Sciatic nerve (tissue), 2 donors: ENCODE results near the gene ST6GALNAC4. TPM values are rescaled to one million over a fixed set of nuclear protein-coding genes. Genes with fewer than 3 reads are reported as not detected.
"Not testable (repeated sequence)": the region's sequence is repeated elsewhere in the genome, so short reads cannot be mapped to it uniquely, and the experiment has no call there.

Source experiments
- ATAC-seq: fragments of 200-7000 bp; cut with Tn5 transposase; one replicate; pipeline ENCODE4 v1.9.1; 2020; ENCODE audit warnings: mild to moderate bottlenecking, moderate library complexity
- DNase-seq: peaks from one replicate; pipeline ENCODE4 v3.0.0-alpha.2; 2020; ENCODE audit warnings: low spot score
- intact Hi-C: fragments of 100-400 bp; cut with DNase I; formaldehyde crosslinking; loops from one replicate; pipeline ENCODE4 v1.14.2; 2022
- total RNA-seq: library from RNA; stranded (reverse); fragmentation: NEBNext Ultra II Directional; extraction: Animal tissue kit (Norgen Biotek cat#: 25700); gene quantifications from one replicate; pipeline ENCODE4 v1.2.1, GENCODE V29; 2021
- donor health status: DM: no; HTN: no; CAD: no.
- donor health status: DM: no; HTN: no; CAD: no.

Gene ST6GALNAC4
- total RNA-seq, 1 donor from 2014 or later = 19.6 TPM

GRCh38 chr9:127903557-127904475 is 13.0 kb downstream of the ST6GALNAC4 start:
- intact Hi-C loops = no loop called here
- ATAC-seq (peak; percentile 46), DNase-seq (peak; percentile 89)

DNA sequence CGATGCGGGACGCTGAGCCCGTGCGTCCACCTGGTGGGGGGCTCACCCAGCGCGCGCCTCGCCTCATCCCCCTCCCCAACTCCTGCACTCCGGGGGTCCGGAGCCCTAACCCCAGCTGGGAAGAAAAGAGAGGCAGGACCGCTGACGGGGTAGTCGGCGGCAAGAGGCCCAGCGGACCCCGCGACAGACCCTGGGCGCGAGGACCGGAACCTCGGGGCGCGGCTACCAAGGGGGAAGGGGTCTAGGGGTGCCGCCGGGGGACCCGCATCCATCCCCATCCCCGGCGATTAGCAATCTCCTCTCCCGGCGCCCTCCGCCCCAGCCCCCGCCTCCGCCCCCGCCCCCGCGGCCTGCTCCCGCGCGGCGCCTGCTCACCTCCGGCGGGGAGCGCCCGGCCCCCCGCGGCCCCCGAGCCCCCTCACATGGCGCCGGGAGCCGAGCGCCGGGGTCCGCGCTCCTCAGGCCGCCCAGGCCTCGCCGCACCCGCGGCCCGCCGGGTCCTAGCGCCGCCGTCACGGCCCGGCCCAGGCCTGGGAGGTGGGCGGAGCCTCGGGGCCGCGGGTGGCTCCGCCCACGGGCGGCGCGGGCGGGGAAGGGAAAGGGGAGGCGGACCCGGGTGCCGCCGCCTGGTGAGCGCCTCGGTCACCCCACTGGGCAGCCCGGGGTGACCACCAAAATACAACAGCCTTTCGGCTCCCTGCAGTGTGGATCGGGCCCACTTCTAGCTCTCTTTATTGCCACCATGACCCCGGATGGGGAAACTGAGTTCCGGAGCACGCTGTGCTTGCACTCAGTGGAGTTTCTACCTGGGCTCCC is 17.5 kb downstream of the ST6GALNAC4 start, which contains the start of gene ST6GALNAC6:
ST6GALNAC6 (minus strand) TSS at position 476 of the 816 bp plus-strand sequence. CDS start 1,622 bp downstream, outside the sequence.
- ATAC-seq (peak; percentile 60), DNase-seq (peak; percentile 87)
- intact Hi-C loops = no loop called here

- DNase-seq (no peak), ATAC-seq (peak; percentile 69)
- intact Hi-C loops = no loop called here
These were observed 18.3 kb downstream of the ST6GALNAC4 start for GRCh38 chr9:127898433-127899127.

- intact Hi-C loops = no loop called here
These were observed 19.6 kb downstream of the ST6GALNAC4 start for GRCh38 chr9:127897193-127897692.

GRCh38 chr9:127896395-127897192 is 20.2 kb downstream of the ST6GALNAC4 start:
- DNase-seq (no peak), ATAC-seq (peak; percentile 13)
- intact Hi-C loops = no loop called here

More at GRCh38 chr9:127897193-127897692, 19.6 kb downstream of the ST6GALNAC4 start:
- peak; percentile 91 for DNase-seq
- peak; percentile 91 for ATAC-seq

DNA sequence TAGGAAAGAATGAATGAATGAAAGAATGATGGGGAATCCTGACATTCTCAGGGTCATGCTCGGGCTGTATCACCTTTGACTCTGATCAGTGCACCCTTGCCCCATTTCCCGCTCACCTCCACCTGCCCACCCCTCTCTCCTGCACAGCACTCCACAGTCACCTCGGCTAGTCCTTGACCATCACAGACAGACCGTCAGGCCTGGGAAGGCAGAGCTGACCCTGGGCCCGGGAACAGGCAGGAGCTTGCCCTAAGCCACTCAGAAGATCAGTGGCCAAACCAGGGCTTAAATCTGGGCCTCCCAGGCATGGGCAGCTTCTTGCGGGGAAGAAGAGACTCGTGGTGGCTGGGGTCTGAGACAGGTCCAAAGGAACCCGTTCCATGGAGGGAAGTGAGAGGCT is 21.0 kb downstream of the ST6GALNAC4 start:
- intact Hi-C loops = no loop called here
- DNase-seq (no peak), ATAC-seq (no peak)

- intact Hi-C loops = no loop called here
- ATAC-seq (no peak), DNase-seq (no peak)
These were observed 23.4 kb downstream of the ST6GALNAC4 start for GRCh38 chr9:127893392-127893791.

DNA sequence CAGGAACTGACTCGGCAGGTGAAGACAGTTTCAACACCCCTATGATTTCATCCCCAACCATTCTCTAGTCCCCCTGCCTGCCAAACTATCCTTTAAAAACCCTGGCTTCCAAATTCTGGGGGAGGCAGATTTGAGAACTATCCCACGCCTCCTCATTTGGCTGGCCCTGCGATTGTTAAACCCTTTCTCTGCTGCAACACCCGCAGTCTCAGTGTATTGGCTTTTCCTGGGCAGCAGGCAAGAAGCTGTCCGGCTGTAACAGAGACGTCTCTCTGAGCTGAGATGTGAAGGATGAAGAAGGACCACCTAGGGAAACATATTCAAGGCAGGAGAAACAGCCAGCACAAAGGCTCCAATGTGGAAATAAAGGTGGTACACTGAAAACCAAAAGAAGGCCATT is 24.0 kb downstream of the ST6GALNAC4 start:
- ATAC-seq (no peak), DNase-seq (no peak)
- intact Hi-C loops = no loop called here

- no peak for ATAC-seq
- DNase-seq = no peak
- intact Hi-C loops = no loop called here
These were observed 26.8 kb downstream of the ST6GALNAC4 start for GRCh38 chr9:127890053-127890452.

GRCh38 chr9:127887792-127888191 is 29.0 kb downstream of the ST6GALNAC4 start:
- intact Hi-C loops = no loop called here
- no peak for DNase-seq
- no peak for ATAC-seq

GRCh38 chr9:127886401-127886972 is 30.4 kb downstream of the ST6GALNAC4 start:
- DNase-seq (no peak), ATAC-seq (peak; percentile 8)
- intact Hi-C loops = no loop called here

GRCh38 chr9:127885508-127886281 is 31.1 kb downstream of the ST6GALNAC4 start:
- intact Hi-C loops = no loop called here
- ATAC-seq (no peak), DNase-seq (no peak)

GRCh38 chr9:127884976-127885490 is 31.8 kb downstream of the ST6GALNAC4 start:
- DNase-seq = no peak

DNA sequence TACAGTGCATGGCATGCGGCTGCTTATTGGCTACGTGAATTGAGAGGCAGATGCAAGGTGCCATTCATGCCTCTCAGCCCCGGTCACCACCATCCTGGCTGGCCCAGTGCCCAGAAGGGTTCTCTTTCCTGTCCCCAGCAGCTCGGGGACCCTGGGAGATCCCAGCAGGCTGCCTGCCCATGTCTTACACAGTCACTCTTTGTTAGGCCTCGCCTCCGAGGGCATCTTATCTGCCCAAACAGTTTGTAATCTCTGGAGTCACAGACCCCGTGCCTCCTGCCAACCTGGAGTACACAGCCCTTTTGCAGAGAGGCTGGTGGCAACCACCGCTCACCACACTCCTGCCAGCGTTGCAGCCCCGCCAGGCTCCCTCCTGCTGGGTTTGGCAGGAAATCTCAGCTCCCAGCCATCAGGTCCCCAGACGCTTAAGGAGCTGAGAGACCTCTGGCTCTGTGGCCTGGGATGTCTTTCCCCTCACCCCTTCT is 32.4 kb downstream of the ST6GALNAC4 start:
- no peak for DNase-seq

More at GRCh38 chr9:127884976-127885490, 31.8 kb downstream of the ST6GALNAC4 start:
- intact Hi-C loops = no loop called here
- no peak for ATAC-seq

DNA sequence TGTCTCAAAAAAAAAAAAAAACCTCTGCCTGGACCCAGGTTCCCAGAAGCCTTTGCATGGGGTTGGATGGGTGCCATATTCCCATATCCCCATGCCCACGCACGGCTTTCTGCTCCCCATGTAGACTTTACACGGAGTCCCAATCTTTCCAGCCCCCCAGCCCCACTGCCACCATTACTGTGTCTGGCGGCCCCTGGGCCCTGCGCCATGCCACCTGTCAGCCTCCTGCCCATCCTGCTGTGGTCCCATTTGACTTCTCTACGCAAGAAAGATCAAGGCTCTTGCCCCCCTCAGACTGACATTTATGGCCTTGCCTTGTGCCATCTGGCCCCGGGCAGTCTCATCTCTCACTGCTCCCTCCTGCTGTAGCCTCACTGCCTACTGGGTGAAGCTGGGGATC is 32.9 kb downstream of the ST6GALNAC4 start:
- ATAC-seq (peak; percentile 12), DNase-seq (no peak)
- intact Hi-C loops = no loop called here

More for the DNA sequence above, 32.4 kb downstream of the ST6GALNAC4 start:
- ATAC-seq = peak; percentile 41
- intact Hi-C loops = no loop called here

DNA sequence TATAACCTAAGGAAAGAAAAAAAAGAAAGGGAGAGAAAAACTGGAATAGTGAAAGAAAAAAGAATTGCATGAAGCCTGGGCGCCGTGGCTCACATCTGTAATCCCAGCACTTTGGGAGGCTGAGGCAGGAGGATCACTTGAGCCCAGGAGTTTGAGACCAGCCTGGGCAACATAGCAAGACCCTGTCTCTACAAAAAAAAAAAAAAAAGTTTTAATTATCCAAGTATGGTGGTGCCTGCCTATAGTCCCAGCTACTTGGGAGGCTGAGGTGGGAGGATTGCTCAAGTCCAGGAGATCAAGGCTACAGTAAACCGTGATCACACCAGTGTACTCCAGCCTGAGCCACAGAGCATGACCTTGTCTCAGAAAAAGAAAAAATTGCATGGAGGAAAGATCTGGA is 35.1 kb downstream of the ST6GALNAC4 start:
- not testable (repeated sequence) for ATAC-seq

DNA sequence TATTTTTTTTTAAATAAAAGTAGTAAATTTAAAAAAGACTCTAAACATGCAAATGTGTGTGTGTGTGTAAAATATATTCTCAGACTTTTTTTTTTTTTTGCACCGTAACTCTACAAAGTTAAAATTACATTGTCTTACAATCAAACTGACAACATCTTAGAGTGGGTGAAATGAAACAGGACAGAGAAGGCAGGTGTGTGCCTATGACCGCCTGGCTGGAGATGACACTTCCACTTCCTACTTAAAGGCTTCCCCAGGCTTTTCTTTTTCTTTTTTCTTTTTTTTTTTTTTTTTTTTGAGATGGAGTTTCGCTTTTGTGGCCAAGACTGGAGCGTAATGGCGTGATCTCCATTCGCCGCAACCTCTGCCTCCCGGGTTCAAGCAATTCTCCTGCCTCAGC is 36.7 kb downstream of the ST6GALNAC4 start:
- ATAC-seq = no peak
- intact Hi-C loops = no loop called here
- no peak for DNase-seq

More for the DNA sequence above, 35.1 kb downstream of the ST6GALNAC4 start:
- intact Hi-C loops, DNase-seq: not testable (repeated sequence)
